Stomach (tissue), 9 donors: ENCODE data around the gene CREM. TPM values are rescaled to one million over a fixed set of nuclear protein-coding genes. Genes with fewer than 3 reads are reported as not detected.

ENCODE experiments used
- DNase-seq, 2 donors: peaks; one replicate each; pipeline versions ENCODE4 v3.0.0 to v3.0.0-alpha.2; 2013 to 2019
- H3K27ac ChIP-seq, 5 donors: fragments of 200-600 bp in 4 of 5; sonication (generic) in 4 of 5; one replicate each; pipeline ENCODE4 v1.5.1; 2013 to 2019; ENCODE audit warnings: mild to moderate bottlenecking in 1 of 5, moderate library complexity in 1 of 5
- H3K27me3 ChIP-seq, 3 donors: fragments of 200-600 bp; sonication (generic); one replicate each; pipeline ENCODE4 v1.5.1; 2017 to 2019; ENCODE audit warnings: mixed run types in 1 of 3
- H3K36me3 ChIP-seq, 4 donors: fragments of 200-600 bp; sonication (generic); 1 replicate in 3 of 4; 2 replicates in 1 of 4; pipeline ENCODE4 v1.5.1; 2016 to 2019
- H3K4me1 ChIP-seq, 4 donors: fragments of 200-600 bp; sonication (generic); one replicate each; pipeline ENCODE4 v1.5.1; 2016 to 2019
- H3K4me3 ChIP-seq, 4 donors: fragments of 200-600 bp; sonication (generic) in 3 of 4; one replicate each; pipeline ENCODE4 v1.5.1; 2016 to 2019; ENCODE audit warnings: mild to moderate bottlenecking in 1 of 4
- H3K9me3 ChIP-seq, 4 donors: fragments of 200-600 bp; sonication (generic); one replicate each; pipeline ENCODE4 v1.5.1; 2016 to 2019
- EP300 ChIP-seq: sonication (generic); formaldehyde crosslinking; IDR thresholded peaks from one replicate; pipeline ENCODE4 v1.6.1; 2017; ENCODE audit warnings: antibody characterized with exemption
- POLR2A ChIP-seq, 4 donors: fragments of 450-650 bp; IDR thresholded peaks; one replicate each; pipeline ENCODE4 v1.6.1; 2016; ENCODE audit warnings: antibody characterized with exemption in 4 of 4, control low read depth in 2 of 4, mild to moderate bottlenecking in 1 of 4, moderate library complexity in 1 of 4
- POLR2AphosphoS5 ChIP-seq, 3 donors: sonication (generic); formaldehyde crosslinking; IDR thresholded peaks; one replicate each; pipeline ENCODE4 v1.6.1; 2016; ENCODE audit warnings: antibody characterized with exemption in 3 of 3
- WGBS, 5 donors: extraction: QIAGEN DNeasy Blood & Tissue Kit in 3 of 5; methylation state at CpG; one replicate each; pipeline versions ENCODE4 v1.1.5 to v1.1.7; 2013 to 2018; 5-methylcytosine and 5-hydroxymethylcytosine counted together
- intact Hi-C: fragments of 100-400 bp; cut with DNase I; formaldehyde crosslinking; loops from one replicate; pipeline ENCODE4 v1.15.1; 2023; ENCODE audit warnings: low total_unique reads
- polyA plus RNA-seq, 3 donors: library from polyadenylated mRNA; stranded (reverse); fragments of 200-250 nt; gene quantifications; one replicate each; pipeline ENCODE4 v1.2.3, GENCODE V29; 2013
- total RNA-seq, 5 donors: library from RNA; depleted of rRNA; stranded (reverse); fragments of >200 nt; gene quantifications; one replicate each; pipeline versions ENCODE4 v1.1.0 to v1.2.3, GENCODE V29; 2014 to 2016
- TF ChIP-seq, protein P1 (sequence below), 7 experiments: fragments of 450-650 bp in 4 of 7; fragments of 200-600 bp in 3 of 7; sonication (generic) in 3 of 7; IDR thresholded peaks; one replicate each; pipeline ENCODE4 v1.5.1; 2016 to 2019; ENCODE audit warnings: antibody characterized with exemption in 7 of 7, control low read depth in 2 of 7, mild to moderate bottlenecking in 1 of 7
- donor health status: healthy with polysubstance abuse.
- donor health status: Bipolar disorder and iron deficiency.
- donor health status: healthy.

CREM gene
- total and polyA plus RNA-seq, 8 donors, result 9.6 to 67.8 (median 32.7) TPM

DNA sequence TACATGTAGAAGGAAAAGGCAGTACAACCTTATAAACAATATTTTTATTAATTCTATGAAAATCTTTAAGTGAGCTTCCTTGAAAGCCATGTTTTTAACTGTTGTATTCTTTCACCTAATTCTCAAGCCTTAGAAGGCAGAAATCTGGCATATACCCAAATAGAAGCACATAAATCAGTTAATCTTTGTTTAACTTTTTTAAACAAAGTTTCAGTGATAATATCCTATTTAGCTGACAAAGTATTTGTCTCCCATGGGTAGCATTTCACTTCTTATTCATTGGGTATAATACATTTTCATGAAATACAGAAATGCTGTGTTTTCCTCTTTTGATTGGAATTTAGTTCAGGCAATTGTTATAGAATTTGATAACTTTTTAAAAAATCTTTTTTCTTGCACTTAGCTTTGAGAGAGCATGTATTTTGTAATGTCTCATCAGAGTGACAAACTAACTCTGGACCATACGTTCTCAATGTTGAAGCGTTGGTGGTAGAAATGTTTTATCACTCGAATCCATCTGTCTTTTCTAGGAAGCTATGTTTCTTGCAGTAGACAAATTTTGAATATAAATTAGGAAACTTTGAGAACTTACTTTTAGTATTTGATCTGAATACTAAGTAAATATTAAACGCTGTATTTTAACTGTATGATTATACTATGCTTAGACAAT, 78.1 kb downstream of the CREM start:
- WGBS, 5 donors, result 58 to 68% (median 62%) methylated on average over 4 of the region's 4 CpGs
- Histone ChIP-seq H3K36me3 (peaks cover 0 to 22% (median 7%) of the 10 kb centered on the region in 4 donors), H3K27ac (no peak overlapping the region), H3K4me1 (peaks cover 0 to 10% (median 3%) of the 10 kb centered on the region in 4 donors), H3K9me3 (no peaks in the 10 kb centered on the region), H3K27me3 (no peaks in the 10 kb centered on the region), H3K4me3 (no peak overlapping the region)
- intact Hi-C loops, result no loop called here
- TF ChIP-seq, protein P1, sequence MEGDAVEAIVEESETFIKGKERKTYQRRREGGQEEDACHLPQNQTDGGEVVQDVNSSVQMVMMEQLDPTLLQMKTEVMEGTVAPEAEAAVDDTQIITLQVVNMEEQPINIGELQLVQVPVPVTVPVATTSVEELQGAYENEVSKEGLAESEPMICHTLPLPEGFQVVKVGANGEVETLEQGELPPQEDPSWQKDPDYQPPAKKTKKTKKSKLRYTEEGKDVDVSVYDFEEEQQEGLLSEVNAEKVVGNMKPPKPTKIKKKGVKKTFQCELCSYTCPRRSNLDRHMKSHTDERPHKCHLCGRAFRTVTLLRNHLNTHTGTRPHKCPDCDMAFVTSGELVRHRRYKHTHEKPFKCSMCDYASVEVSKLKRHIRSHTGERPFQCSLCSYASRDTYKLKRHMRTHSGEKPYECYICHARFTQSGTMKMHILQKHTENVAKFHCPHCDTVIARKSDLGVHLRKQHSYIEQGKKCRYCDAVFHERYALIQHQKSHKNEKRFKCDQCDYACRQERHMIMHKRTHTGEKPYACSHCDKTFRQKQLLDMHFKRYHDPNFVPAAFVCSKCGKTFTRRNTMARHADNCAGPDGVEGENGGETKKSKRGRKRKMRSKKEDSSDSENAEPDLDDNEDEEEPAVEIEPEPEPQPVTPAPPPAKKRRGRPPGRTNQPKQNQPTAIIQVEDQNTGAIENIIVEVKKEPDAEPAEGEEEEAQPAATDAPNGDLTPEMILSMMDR (IDR thresholded peaks at IDR 0.05), result no peak
- TF ChIP-seq POLR2AphosphoS5 (IDR thresholded peaks at IDR 0.05) (no peak), POLR2A (IDR thresholded peaks at IDR 0.05) (no peak), EP300 (no peak)
- DNase-seq, result no peak

DNA sequence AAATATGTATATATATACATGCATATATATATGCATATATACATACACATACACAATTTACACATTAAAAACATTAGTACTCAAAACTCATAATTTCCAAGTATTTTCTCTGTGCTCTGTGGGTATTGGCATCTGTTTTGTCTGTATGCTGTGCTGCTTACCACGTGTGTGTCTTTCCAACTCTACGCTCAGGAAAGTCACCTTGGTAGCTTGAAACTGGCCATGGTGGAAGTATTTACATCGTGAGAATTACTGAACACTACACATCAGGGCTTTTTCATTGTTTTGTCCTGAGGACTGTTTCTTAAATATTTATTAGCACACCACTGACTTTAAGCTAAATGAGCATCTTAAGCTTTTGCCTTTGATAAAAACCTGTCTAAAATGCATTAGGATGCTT, 79.6 kb downstream of the CREM start:
- no peaks in the 10 kb centered on the region for H3K27me3 ChIP-seq
- no peaks in the 10 kb centered on the region for H3K9me3 ChIP-seq
- H3K36me3 ChIP-seq, result peaks cover 0 to 22% (median 10%) of the 10 kb centered on the region in 4 donors
- H3K4me1 ChIP-seq, result peaks cover 0 to 12% (median 3%) of the 10 kb centered on the region in 4 donors
- no peak overlapping the region for H3K4me3 ChIP-seq
- intact Hi-C loops, result no loop called here
- TF ChIP-seq, protein P1 (IDR thresholded peaks at IDR 0.05), result no peak
- no peak for TF ChIP-seq EP300
- TF ChIP-seq POLR2AphosphoS5 (IDR thresholded peaks at IDR 0.05), result no peak
- no peak for TF ChIP-seq POLR2A (IDR thresholded peaks at IDR 0.05)
- no peak overlapping the region for H3K27ac ChIP-seq
- no peak for DNase-seq
- WGBS, 5 donors, result 81 to 95% (median 87%) methylated on average over 3 of the region's 3 CpGs

DNA sequence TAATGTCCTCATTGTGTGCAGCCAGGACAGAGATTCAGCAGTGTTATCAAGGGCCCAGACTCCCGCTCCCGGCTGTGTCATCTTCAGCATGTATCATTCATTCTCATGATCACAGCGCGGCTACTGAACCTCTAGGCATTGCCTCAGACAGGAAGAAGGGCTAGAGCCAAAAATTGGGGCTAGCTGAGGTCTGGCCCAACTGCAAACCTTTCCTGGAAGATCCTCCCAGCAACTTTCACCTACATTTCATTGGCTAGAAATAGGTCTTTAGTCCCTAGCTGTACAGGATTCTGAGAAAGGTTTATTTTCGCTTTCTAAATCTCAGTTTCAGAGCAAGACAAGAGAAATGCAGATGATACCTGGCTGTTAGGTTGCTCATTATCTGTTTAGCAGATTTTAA, 81.9 kb downstream of the CREM start:
- H3K4me1 ChIP-seq, result peaks cover 0 to 20% (median 6%) of the 10 kb centered on the region in 4 donors
- intact Hi-C loops, result no loop called here
- no peak for DNase-seq
- no peaks in the 10 kb centered on the region for H3K27me3 ChIP-seq
- H3K4me3 ChIP-seq, result no peak overlapping the region
- H3K27ac ChIP-seq, result no peak overlapping the region
- WGBS, 5 donors, result 83 to 95% (median 88%) methylated on average over 5 of the region's 5 CpGs
- peaks cover 0 to 22% (median 18%) of the 10 kb centered on the region in 4 donors for H3K36me3 ChIP-seq
- H3K9me3 ChIP-seq, result no peaks in the 10 kb centered on the region
- no peak for TF ChIP-seq POLR2AphosphoS5 (IDR thresholded peaks at IDR 0.05)
- no peak for TF ChIP-seq POLR2A (IDR thresholded peaks at IDR 0.05)
- TF ChIP-seq, protein P1 (IDR thresholded peaks at IDR 0.05), result no peak
- TF ChIP-seq EP300, result no peak

DNA sequence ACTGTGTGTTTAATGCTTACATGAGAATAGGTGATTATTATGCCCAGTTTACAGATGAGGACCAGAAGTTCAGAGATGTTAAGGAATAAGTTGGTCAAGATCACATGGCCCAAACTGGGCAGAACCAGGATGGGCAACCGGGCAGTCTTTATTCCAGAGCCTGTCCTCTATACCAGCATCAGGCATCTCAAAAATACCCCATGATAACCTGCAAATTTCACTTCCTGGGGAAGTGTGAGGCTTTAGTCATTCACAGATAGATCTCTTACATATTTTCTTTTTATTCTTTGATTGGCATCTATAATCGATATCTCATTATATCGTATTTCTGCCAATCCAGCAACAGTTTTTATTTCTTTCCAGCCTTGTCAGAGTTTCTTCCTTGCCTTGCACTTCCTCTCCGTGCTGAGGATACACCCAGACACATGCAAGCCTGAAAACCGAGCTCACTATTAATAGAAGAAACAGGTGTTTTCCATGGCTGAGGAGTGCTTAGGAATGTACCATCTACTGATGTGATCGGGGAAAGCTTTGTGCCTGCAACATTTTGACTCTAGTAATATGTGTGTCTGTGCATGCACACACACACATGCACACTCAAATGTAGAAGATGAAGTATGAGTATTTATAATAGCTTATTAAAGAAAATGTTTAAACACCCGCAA, 82.4 kb downstream of the CREM start:
- no peaks in the 10 kb centered on the region for H3K27me3 ChIP-seq
- H3K36me3 ChIP-seq, result peaks cover 0 to 22% (median 18%) of the 10 kb centered on the region in 4 donors
- DNase-seq, result no peak
- intact Hi-C loops, result no loop called here
- no peak overlapping the region for H3K4me3 ChIP-seq
- 73 to 88% (median 83%) methylated on average over 7 of the region's 7 CpGs for WGBS, 5 donors
- H3K27ac ChIP-seq, result no peak overlapping the region
- peaks cover 0 to 20% (median 6%) of the 10 kb centered on the region in 4 donors for H3K4me1 ChIP-seq
- no peaks in the 10 kb centered on the region for H3K9me3 ChIP-seq
- TF ChIP-seq POLR2A (IDR thresholded peaks at IDR 0.05) (no peak), POLR2AphosphoS5 (IDR thresholded peaks at IDR 0.05) (no peak)
- TF ChIP-seq, protein P1 (IDR thresholded peaks at IDR 0.05), result no peak
